Measurements from ENCODE around the gene KRT17. TPM values are rescaled to one million over a fixed set of nuclear protein-coding genes. Genes with fewer than 3 reads are reported as not detected.
"Not testable (repeated sequence)": the region's sequence is repeated elsewhere in the genome, so short reads cannot be mapped to it uniquely, and the experiment has no call there.

Gene KRT17
- total RNA-seq, 1 donor from 2014 or later = not detected

- DNase-seq (ENCODE audit: low spot score) = no peak
Measured at GRCh38 chr17:41620583-41621434, 3.6 kb downstream of the KRT17 start.

GRCh38 chr17:41619927-41620582 is 4.3 kb downstream of the KRT17 start:
- not testable (repeated sequence) for DNase-seq (ENCODE audit: low spot score)

GRCh38 chr17:41619036-41619926 is 5.1 kb downstream of the KRT17 start:
- no peak for DNase-seq (ENCODE audit: low spot score)

GRCh38 chr17:41618341-41619035 is 5.9 kb downstream of the KRT17 start:
- DNase-seq (ENCODE audit: low spot score) = no peak

- no peak for DNase-seq (ENCODE audit: low spot score)
Measured at GRCh38 chr17:41617698-41618097, 6.7 kb downstream of the KRT17 start.

DNA sequence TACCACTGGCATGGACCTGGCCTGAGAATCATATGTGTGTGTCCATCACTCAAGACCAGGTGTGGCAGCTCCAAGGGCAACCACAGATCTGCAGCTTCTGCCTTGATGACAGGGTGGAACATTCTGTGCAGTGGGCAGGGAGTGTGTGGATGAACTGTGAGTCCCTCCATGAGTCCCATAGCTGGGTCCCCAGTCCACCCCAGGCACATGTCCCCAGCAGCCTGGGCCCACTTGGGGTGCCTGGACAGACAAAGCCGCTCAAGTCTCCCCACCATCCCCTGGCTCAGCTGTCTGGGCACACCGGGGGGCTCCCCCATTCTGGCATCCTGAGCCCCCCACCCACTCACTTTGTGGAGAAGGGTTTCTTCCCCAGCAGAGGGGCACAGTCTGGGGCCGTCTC is 7.2 kb downstream of the KRT17 start:
- DNase-seq (ENCODE audit: low spot score) = no peak

DNA sequence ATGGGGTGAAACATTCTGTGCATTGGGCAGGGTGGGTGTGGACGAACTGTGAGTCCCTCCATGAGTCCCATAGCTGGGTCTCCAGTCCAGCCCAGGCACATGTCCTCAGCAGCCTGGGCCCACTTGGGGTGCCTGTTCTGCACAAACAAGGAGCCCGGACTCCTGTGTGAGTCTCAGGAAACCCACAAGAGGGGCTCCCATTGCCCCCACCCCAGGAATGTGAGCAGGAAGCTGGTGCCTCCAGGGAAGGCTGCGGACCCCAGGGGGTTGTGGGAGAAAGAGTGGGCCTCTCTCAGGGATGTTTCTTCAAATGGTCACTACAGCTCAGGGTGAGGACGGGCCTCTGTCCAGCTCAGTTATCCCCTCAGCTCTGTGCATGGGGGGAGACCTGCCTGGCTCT is 7.9 kb downstream of the KRT17 start:
- not testable (repeated sequence) for DNase-seq (ENCODE audit: low spot score)

DNA sequence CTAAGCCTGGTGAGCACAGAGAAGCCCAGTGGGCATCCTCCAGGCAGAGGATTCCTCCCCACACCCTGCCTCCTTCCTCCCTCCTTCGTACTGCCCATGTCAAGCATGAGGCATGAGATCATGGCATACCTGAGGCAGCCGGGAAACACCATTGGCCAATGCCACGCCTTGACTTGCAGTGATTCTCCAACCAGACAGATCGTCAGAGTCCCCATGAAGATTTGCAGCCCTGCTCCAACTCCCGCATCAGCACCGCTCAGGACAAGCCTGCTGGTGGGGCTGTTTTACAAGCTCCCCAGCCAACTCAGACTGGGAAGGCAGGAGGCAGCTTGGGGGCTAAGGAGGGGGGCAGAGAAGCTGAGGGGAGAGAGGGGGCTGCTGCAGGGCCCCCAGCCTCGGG is 8.9 kb downstream of the KRT17 start:
- DNase-seq (ENCODE audit: low spot score) = no peak

- DNase-seq (ENCODE audit: low spot score) = not testable (repeated sequence)
Measured at GRCh38 chr17:41614767-41615166, 9.6 kb downstream of the KRT17 start.

DNA sequence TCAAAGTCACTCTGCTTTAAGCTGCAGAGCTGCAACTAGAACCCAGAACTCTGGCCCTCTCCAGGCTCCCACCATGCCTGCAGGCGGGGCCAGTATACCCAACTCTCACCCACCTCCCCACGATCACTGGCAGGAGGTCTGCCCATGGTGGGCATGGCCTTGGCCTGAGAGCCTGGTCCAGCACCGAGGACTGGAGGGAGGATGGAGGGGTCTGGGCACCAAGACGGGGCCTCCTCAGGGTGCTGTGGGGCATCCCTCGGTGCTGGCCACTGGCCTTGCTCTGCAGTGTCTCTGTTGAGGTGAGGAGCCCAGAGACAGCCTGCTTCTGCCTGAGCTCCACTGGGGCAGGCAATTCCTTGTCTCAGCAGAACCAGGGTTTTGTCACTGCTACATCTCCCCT is 10.3 kb downstream of the KRT17 start:
- no peak for DNase-seq (ENCODE audit: low spot score)

- DNase-seq (ENCODE audit: low spot score) = no peak
Measured at GRCh38 chr17:41613277-41614082, 10.9 kb downstream of the KRT17 start.

GRCh38 chr17:41612376-41613160 is 11.8 kb downstream of the KRT17 start, which contains the start of gene KRT16:
Gene KRT16 (minus strand): TSS chr17:41612767. CDS start chr17:41612688, 79 bp downstream.
- DNase-seq (ENCODE audit: low spot score) = not testable (repeated sequence)

DNA sequence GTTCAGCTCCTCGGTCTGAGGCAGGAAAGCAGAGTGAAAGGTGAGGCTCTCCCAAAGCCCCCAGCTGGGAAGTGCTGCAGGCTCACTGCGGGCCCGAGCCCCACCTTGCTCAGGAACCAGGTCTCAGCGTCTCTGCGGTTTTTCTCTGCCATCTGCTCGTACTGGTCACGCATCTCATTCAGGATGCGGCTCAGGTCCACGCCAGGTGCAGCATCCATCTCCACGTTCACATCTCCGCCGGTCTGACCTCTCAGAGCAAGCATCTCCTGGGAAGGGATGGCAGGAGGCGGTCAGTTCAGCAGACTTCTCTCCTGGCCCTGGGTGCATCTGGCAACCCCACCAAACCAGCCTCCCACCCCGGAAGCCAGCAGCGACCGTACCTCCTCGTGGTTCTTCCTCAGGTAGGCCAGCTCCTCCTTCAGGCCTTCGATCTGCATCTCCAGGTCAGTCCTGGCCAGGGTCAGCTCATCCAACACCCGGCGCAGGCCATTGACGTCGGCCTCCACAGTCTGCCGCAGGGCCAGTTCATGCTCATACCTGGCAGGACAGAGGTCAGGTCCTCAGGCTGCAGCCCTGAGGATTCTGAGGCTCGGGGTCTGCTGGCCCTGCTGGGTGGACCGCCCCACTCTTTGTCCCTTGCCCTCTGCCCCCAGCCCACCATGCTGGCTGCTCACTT is 13.3 kb downstream of the KRT17 start:
- no peak for DNase-seq (ENCODE audit: low spot score)

DNA sequence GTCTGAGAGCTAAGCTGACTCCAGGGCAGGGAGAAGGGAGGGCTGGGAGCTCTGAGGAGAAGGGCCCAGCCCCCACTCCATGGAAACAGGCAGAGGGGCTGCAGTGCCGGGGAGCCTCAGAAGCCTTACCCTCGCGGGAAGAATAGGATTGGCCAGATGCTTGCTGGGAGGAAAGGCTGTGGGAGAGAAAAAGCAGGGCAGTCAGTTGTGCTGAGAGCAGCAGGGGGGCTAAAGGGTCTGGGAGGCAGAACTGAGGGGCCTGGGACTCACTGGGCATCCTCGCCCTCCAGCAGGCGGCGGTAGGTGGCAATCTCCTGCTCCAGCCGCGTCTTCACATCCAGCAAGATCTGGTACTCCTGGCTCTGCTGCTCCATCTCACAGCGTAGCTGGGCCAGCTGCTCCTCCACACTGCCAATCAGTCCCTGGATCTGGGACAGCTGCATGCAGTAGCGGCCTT is 14.3 kb downstream of the KRT17 start:
- DNase-seq (ENCODE audit: low spot score) = not testable (repeated sequence)

DNA sequence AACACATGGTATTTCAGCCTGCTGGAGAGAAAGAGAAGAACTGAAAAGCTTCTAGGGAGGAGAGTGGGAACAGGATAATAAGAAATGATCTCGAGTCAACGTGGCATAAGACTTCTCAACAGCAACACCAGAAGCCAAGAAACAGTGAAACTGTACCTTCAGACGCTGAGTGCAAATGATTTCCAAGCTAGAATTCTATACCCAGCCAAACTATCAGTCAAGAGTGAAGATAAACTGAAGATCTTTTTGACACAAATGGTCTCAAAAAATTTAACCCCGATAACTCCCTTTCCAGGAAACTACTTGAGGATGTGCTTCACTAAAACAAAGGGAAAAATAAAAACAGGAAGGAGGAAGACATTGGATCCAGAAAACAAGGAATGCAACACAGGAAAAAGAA is 17.4 kb downstream of the KRT17 start:
- DNase-seq (ENCODE audit: low spot score) = not testable (repeated sequence)

DNA sequence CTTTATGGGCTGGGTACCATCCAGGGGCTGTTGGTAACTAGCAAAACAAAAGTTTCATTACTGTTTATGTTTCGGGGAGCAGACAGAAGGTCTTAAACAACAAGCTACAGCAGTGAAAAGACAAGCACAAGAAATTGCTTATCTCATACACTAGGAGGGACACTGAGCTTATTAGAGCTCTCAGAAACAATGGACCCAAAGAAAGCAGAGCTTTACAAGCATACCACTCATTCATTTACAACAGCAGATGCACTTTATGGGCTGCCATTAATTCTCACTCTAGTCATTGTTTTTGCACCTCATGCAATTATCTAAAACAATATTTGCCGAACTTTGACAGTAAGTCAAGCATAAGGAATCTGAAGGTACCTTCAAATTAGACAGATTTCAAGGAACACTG is 21.9 kb downstream of the KRT17 start:
- no peak for DNase-seq (ENCODE audit: low spot score)

GRCh38 chr17:41600318-41600717 is 24.1 kb downstream of the KRT17 start:
- no peak for DNase-seq (ENCODE audit: low spot score)

DNA sequence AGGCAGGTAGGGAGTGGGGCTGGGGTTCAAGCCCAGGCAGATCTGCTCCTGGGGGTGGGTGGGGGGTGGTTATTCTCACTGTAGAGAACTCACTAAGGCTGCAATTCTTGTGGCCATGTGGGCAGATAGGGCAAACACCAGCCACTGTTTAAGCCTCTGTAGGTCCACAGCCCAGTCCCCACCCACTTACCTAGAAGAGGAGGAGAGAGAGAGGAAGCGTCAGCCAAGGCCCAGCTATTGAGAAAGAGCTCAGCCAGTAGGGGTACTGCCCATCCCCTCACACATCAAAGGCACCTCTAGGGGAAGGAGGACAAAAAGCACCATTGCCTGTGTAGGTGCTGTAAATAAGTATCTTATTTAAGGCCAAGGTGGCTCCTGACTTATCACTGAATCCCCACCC is 24.7 kb downstream of the KRT17 start:
- DNase-seq (ENCODE audit: low spot score) = no peak

DNA sequence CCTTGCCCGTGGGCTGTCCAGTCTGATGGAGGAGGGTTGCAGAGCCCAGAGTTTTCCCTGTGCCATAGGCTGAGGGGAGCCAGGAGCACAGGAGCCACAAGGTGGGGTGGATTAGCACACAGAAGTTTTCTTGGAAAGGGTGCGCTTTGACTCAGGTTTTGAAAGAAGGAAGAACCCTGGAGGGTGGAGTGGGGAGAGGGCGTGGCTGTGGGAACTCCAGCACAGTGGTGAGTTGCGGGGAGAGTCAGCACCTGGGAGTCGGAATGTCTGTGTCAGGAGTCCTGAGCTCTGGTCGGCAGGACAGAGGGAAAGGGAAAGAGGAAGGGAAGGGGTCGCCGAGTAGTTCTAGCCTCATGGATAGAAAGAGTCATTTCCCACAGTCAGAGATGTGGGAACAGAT is 28.8 kb downstream of the KRT17 start:
- no peak for DNase-seq (ENCODE audit: low spot score)

Measured in mucosa of gallbladder (tissue), 1 donor.